GM12865 (cell line): ENCODE data around the gene HLA-DRB5.
"Not testable (repeated sequence)": the region's sequence is repeated elsewhere in the genome, so short reads cannot be mapped to it uniquely, and the experiment has no call there.

ENCODE experiments used
- DNase-seq: peaks from one replicate; pipeline ENCODE4 v3.0.0; 2010; ENCODE audit warnings: low read depth
- H3K4me3 ChIP-seq: 2 replicates; pipeline ENCODE4 v1.5.1; 2011; ENCODE audit warnings: mild to moderate bottlenecking, low read depth, low read length, control low read depth
- TF ChIP-seq, protein P1 (sequence below): IDR thresholded peaks from 2 replicates; pipeline ENCODE4 v1.5.1; 2011; ENCODE audit warnings: low read length, control low read depth, low read depth, inconsistent platforms; ENCODE audit not compliant: insufficient read depth; ENCODE audit errors: missing control alignments

HLA-DRB5 gene

DNA sequence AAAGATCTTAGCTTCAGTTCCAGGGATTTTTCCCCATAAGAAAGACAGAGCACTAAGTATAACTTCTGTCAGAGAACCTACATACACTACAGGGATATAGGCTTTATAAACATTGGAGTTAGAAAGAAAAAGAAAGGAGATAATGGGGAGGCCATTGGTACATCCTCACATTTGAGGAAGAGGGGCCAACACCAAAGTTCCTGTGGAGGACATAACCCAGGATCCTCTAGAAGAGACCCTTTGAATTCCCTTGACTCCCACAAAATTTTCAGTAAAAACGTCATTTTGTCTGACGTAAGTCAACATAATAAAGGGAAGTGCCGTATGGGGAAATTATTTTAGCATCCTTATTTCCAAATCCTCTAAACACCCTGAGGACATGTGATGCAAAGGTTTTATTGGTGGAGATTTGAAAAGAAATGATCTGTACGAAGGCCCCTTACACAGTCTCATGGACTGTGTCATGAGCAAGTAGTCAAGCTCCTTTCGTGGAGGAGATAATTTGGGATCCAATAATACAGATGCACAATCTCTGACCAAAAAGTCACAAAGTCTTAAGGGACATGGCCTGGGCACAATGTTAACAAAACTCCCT, 57.2 kb downstream of the HLA-DRB5 start:
- H3K4me3 ChIP-seq: peak overlapping the region; percentile 56
- no peak for DNase-seq
- TF ChIP-seq, protein P1, sequence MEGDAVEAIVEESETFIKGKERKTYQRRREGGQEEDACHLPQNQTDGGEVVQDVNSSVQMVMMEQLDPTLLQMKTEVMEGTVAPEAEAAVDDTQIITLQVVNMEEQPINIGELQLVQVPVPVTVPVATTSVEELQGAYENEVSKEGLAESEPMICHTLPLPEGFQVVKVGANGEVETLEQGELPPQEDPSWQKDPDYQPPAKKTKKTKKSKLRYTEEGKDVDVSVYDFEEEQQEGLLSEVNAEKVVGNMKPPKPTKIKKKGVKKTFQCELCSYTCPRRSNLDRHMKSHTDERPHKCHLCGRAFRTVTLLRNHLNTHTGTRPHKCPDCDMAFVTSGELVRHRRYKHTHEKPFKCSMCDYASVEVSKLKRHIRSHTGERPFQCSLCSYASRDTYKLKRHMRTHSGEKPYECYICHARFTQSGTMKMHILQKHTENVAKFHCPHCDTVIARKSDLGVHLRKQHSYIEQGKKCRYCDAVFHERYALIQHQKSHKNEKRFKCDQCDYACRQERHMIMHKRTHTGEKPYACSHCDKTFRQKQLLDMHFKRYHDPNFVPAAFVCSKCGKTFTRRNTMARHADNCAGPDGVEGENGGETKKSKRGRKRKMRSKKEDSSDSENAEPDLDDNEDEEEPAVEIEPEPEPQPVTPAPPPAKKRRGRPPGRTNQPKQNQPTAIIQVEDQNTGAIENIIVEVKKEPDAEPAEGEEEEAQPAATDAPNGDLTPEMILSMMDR: no peak

DNA sequence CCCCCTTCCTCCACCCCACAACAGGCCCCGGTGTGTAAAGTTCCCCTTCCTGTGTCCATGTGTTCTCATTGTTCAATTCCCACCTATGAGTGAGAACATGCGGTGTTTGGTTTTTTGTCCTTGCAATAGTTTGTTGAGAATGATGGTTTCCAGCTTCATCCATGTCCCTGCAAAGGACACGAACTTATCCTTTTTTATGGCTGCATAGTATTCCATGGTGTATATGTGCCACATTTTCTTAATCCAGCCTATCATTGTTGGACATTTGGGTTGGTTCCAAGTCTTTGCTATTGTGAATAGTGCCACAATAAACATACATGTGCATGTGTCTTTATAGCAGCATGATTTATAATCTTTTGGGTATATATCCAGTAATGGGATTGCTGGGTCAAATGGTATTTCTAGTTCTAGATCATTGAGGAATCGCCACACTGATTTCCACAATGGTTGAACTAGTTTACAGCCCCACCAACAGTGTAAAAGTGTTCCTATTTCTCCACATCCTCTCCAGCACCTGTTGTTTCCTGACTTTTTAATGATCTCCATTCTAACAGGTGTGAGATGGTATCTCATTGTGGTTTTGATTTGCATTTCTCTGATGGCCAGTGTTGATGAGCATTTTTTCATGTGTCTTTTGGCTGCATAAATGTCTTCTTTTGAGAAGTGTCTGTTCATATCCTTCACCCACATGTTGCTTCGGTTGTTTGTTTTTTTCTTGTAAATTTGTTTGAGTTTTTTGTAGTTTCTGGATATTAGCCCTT, 62.2 kb downstream of the HLA-DRB5 start:
- H3K4me3 ChIP-seq, DNase-seq: not testable (repeated sequence)
